Activated CD8-positive, alpha-beta memory T cell treated with anti-CD3 and anti-CD28 coated beads for 1 hour (primary cell): ENCODE measurements around the gene GRM5.

ENCODE experiments used
- DNase-seq, 2 donors: peaks; one replicate each; pipeline ENCODE4 v3.0.0-alpha.2; 2020; ENCODE audit warnings: low read depth in 1 of 2; ENCODE audit errors: extremely low read depth in 1 of 2

GRM5 gene

DNA sequence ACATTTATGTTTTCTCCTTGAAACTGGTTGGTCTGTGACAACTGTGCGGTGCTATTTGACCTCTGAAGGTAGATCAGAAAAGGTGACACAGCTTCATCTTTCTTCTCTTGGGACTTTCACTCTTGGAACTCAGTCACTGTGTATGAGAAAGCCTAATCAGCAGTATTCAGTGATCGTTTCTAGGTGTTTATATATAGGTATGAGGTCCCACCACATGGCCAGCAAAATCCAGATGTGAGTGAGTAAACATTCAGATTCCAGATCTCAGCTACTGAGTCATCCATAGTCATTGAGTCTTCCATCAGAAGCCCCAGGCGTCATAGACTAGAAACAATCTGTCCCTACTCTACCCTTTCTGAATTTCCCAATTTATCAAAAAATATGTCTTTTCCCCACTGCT is 610.9 kb downstream of the GRM5 start:
- no peak for DNase-seq
